Kidney (tissue), 14 donors: ENCODE measurements around the gene GCNT2. TPM values are rescaled to one million over a fixed set of nuclear protein-coding genes. Genes with fewer than 3 reads are reported as not detected.
A peak's percentile ranks its signal among the peaks of the same experiment; 100 is the strongest.

Experiments
- DNase-seq, 5 donors: peaks; one replicate each; pipeline ENCODE4 v3.0.0-alpha.2; 2013 to 2020
- FAIRE-seq: peaks from 2 replicates; lab custom pipeline; 2012; peaks lifted over from hg19 to GRCh38; lab: Jason Lieb, UNC
- H3K27ac ChIP-seq, 2 donors: one replicate each; pipeline ENCODE4 v1.7.0; 2013; ENCODE audit warnings: low read depth in 2 of 2, low read length in 2 of 2, inconsistent platforms in 1 of 2
- H3K27me3 ChIP-seq: one replicate; pipeline ENCODE4 v1.7.1; 2013; ENCODE audit warnings: low read length, inconsistent platforms; ENCODE audit not compliant: control insufficient read depth, insufficient read depth
- H3K36me3 ChIP-seq, 3 donors: one replicate each; pipeline versions ENCODE4 v1.7.0 to v1.7.1; 2013; ENCODE audit warnings: low read length in 3 of 3, control low read depth in 1 of 3, inconsistent platforms in 1 of 3; ENCODE audit not compliant: insufficient read depth in 3 of 3, control insufficient read depth in 2 of 3
- H3K4me1 ChIP-seq, 3 donors: one replicate each; pipeline versions ENCODE4 v1.7.0 to v1.7.1; 2013; ENCODE audit warnings: low read length in 3 of 3, inconsistent platforms in 1 of 3, low read depth in 1 of 3; ENCODE audit not compliant: control insufficient read depth in 2 of 3, insufficient read depth in 2 of 3
- H3K4me3 ChIP-seq, 3 donors: one replicate each; pipeline versions ENCODE4 v1.7.0 to v1.8.1; 2013; ENCODE audit warnings: low read length in 3 of 3, control low read depth in 1 of 3, inconsistent platforms in 1 of 3
- H3K9ac ChIP-seq, 3 donors: one replicate each; pipeline versions ENCODE4 v1.7.0 to v1.7.1; 2013; ENCODE audit warnings: low read length in 3 of 3, control low read depth in 1 of 3, inconsistent platforms in 1 of 3
- H3K9me3 ChIP-seq, 3 donors: one replicate each; pipeline versions ENCODE4 v1.7.0 to v1.7.1; 2013; ENCODE audit warnings: low read length in 3 of 3, control low read depth in 1 of 3, inconsistent platforms in 1 of 3; ENCODE audit not compliant: control insufficient read depth in 2 of 3, insufficient read depth in 1 of 3
- CTCF ChIP-seq: IDR thresholded peaks from 3 replicates; pipeline ENCODE4 v1.5.1; 2012; ENCODE audit warnings: mild to moderate bottlenecking, moderate library complexity, borderline replicate concordance; ENCODE audit not compliant: insufficient read depth; ENCODE audit errors: extremely low read depth
- intact Hi-C: fragments of 100-400 bp; cut with DNase I; formaldehyde crosslinking; loops from one replicate; pipeline ENCODE4 v1.11.1; 2022
- polyA plus RNA-seq: library from polyadenylated mRNA; stranded (reverse); fragments of 350-450 nt; fragmentation: Illumina TruSeq; extraction: RNeasy Lipid Tissue Mini Kit (QIAGEN cat#74804); gene quantifications from one replicate; pipeline ENCODE4 v1.2.3, GENCODE V29; 2014; ENCODE audit warnings: low read depth, low replicate concordance; ENCODE audit not compliant: insufficient read depth
- total RNA-seq: library from RNA; stranded (reverse); fragmentation: NEBNext Ultra II Directional; extraction: Animal tissue kit (Norgen Biotek cat#: 25700); gene quantifications from one replicate; pipeline ENCODE4 v1.2.1, GENCODE V29; 2021
- donor health status: control.
- donor health status: control.
- donor health status: control.
- donor health status: control.
- donor health status: control.
- donor health status: DM: yes; HTN: yes; CAD: no.
- donor health status: Normal renal cell carcinoma (clear cell type).

Gene GCNT2
- total and polyA plus RNA-seq, 2 donors from 2014 or later, result 10.5 to 12.5 TPM

GRCh38 chr6:10561611-10562199, 40.6 kb downstream of the GCNT2 start:
- H3K9ac ChIP-seq, result no peak overlapping the region
- intact Hi-C loops, result no loop called here
- H3K27ac ChIP-seq, result peak overlapping the region in 1 of 2 donors; percentile 66
- TF ChIP-seq CTCF, result no peak
- H3K36me3 ChIP-seq, result no peaks in the 10 kb centered on the region
- peak in 2 of 5 donors; percentile 56 to 77 for DNase-seq
- no peaks in the 10 kb centered on the region for H3K27me3 ChIP-seq
- no peaks in the 10 kb centered on the region for H3K9me3 ChIP-seq
- H3K4me1 ChIP-seq, result peaks cover 0 to 14% (median 10%) of the 10 kb centered on the region in 3 donors
- no peak overlapping the region for H3K4me3 ChIP-seq
- no peak for FAIRE-seq

- intact Hi-C loops, result no loop called here
- Histone ChIP-seq H3K9ac (no peak overlapping the region), H3K27ac (no peak overlapping the region), H3K4me1 (peaks cover 0 to 2% (median 2%) of the 10 kb centered on the region in 3 donors), H3K9me3 (no peaks in the 10 kb centered on the region), H3K4me3 (no peak overlapping the region), H3K27me3 (no peaks in the 10 kb centered on the region), H3K36me3 (no peaks in the 10 kb centered on the region)
- DNase-seq, result no peak
- FAIRE-seq, result no peak
- TF ChIP-seq CTCF, result no peak
These were observed 44.0 kb downstream of the GCNT2 start for GRCh38 chr6:10564975-10565673.

GRCh38 chr6:10565913-10566312, 44.8 kb downstream of the GCNT2 start:
- H3K27me3 ChIP-seq, result no peaks in the 10 kb centered on the region
- no peaks in the 10 kb centered on the region for H3K36me3 ChIP-seq
- no peak overlapping the region for H3K9ac ChIP-seq
- TF ChIP-seq CTCF, result no peak
- intact Hi-C loops, result no loop called here
- no peak overlapping the region for H3K4me3 ChIP-seq
- no peak overlapping the region for H3K27ac ChIP-seq
- FAIRE-seq (no peak), DNase-seq (no peak)
- H3K4me1 ChIP-seq, result peaks cover 0 to 2% (median 2%) of the 10 kb centered on the region in 3 donors
- no peaks in the 10 kb centered on the region for H3K9me3 ChIP-seq
